CD14-positive monocyte (primary cell): ENCODE results near the gene PSD4. TPM values are rescaled to one million over a fixed set of nuclear protein-coding genes. Genes with fewer than 3 reads are reported as not detected.

Source experiments
- DNase-seq, 3 donors: peaks; one replicate each; pipeline ENCODE4 v3.0.0-alpha.2; 2011 to 2022
- H2AFZ ChIP-seq: 2 replicates; pipeline ENCODE4 v1.6.0; 2012; ENCODE audit warnings: mild to moderate bottlenecking, low read depth, low read length, inconsistent platforms; ENCODE audit not compliant: insufficient read depth, poor library complexity, severe bottlenecking
- H3K27ac ChIP-seq, 2 donors: 1 replicate in 1 of 2; 2 replicates in 1 of 2; pipeline ENCODE4 v1.5.1; 2012 to 2013; ENCODE audit warnings: low read length in 2 of 2, control low read depth in 1 of 2, inconsistent platforms in 1 of 2, low read depth in 1 of 2, mild to moderate bottlenecking in 1 of 2
- H3K27me3 ChIP-seq, 2 donors: one replicate each; pipeline versions ENCODE4 v1.6.0 to v1.6.1; 2011 to 2013; ENCODE audit warnings: low read length in 2 of 2; ENCODE audit not compliant: control insufficient read depth in 2 of 2, insufficient read depth in 2 of 2
- H3K36me3 ChIP-seq, 2 donors: replicated peaks in 1 of 2; 1 replicate in 1 of 2; 2 replicates in 1 of 2; pipeline versions ENCODE4 v1.5.1 to v1.6.1; 2012 to 2013; ENCODE audit warnings: low read length in 2 of 2, control low read depth in 1 of 2, inconsistent platforms in 1 of 2, mild to moderate bottlenecking in 1 of 2; ENCODE audit not compliant: insufficient read depth in 2 of 2, control insufficient read depth in 1 of 2
- H3K4me1 ChIP-seq, 2 donors: 1 replicate in 1 of 2; 2 replicates in 1 of 2; pipeline versions ENCODE4 v1.5.1 to v1.6.1; 2012 to 2013; ENCODE audit warnings: low read length in 2 of 2, control low read depth in 1 of 2, inconsistent platforms in 1 of 2, mild to moderate bottlenecking in 1 of 2, moderate library complexity in 1 of 2; ENCODE audit not compliant: insufficient read depth in 2 of 2, control insufficient read depth in 1 of 2
- H3K4me2 ChIP-seq: replicated peaks from 2 replicates; pipeline ENCODE3; 2012; ENCODE audit warnings: low read length, moderate library complexity, mild to moderate bottlenecking; ENCODE audit not compliant: poor library complexity, severe bottlenecking; ENCODE audit errors: extremely low read depth
- H3K4me3 ChIP-seq, 3 experiments: fragments of 200-600 bp in 1 of 3; sonication (generic) in 1 of 3; replicated peaks in 1 of 3; 1 replicate in 2 of 3; 2 replicates in 1 of 3; pipeline ENCODE4 v1.5.1; 2011 to 2013; ENCODE audit warnings: low read length in 3 of 3, mild to moderate bottlenecking in 3 of 3, control low read depth in 2 of 3, low read depth in 2 of 3, inconsistent platforms in 1 of 3, moderate library complexity in 1 of 3
- H3K79me2 ChIP-seq: 2 replicates; pipeline ENCODE4 v1.6.0; 2012; ENCODE audit warnings: mild to moderate bottlenecking, control low read depth, inconsistent platforms, low read length, moderate library complexity; ENCODE audit not compliant: insufficient read depth
- H3K9ac ChIP-seq: 2 replicates; pipeline ENCODE4 v1.6.0; 2017; ENCODE audit warnings: low read length, mild to moderate bottlenecking; ENCODE audit not compliant: insufficient read depth, poor library complexity, severe bottlenecking
- H3K9me3 ChIP-seq, 2 donors: replicated peaks in 1 of 2; 1 replicate in 1 of 2; 2 replicates in 1 of 2; pipeline versions ENCODE4 v1.5.1 to v1.6.1; 2012 to 2013; ENCODE audit warnings: low read length in 2 of 2, control low read depth in 1 of 2; ENCODE audit not compliant: control insufficient read depth in 1 of 2, insufficient read depth in 1 of 2
- H4K20me1 ChIP-seq: 2 replicates; pipeline ENCODE4 v1.6.0; 2012; ENCODE audit warnings: mild to moderate bottlenecking, low read length, control low read depth, moderate library complexity; ENCODE audit not compliant: insufficient read depth
- H3K27ac Mint-ChIP-seq, 7 donors: one replicate each; pipeline ENCODE4 v1.8.0; 2020; ENCODE audit warnings: mild to moderate bottlenecking in 7 of 7, mixed read lengths in 7 of 7, moderate library complexity in 6 of 7, inconsistent platforms in 2 of 7
- H3K27me3 Mint-ChIP-seq, 3 donors: one replicate each; pipeline ENCODE4 v1.8.0; 2021 to 2022; ENCODE audit warnings: low read depth in 3 of 3, mild to moderate bottlenecking in 3 of 3, mixed read lengths in 3 of 3, moderate library complexity in 3 of 3, inconsistent platforms in 1 of 3
- H3K36me3 Mint-ChIP-seq, 2 donors: one replicate each; pipeline ENCODE4 v1.8.0; 2020; ENCODE audit warnings: mixed read lengths in 2 of 2, inconsistent platforms in 1 of 2, mild to moderate bottlenecking in 1 of 2
- H3K4me1 Mint-ChIP-seq: one replicate; pipeline ENCODE4 v1.8.0; 2020; ENCODE audit warnings: mild to moderate bottlenecking, mixed read lengths
- H3K4me3 Mint-ChIP-seq, 2 donors: one replicate each; pipeline ENCODE4 v1.8.0; 2020; ENCODE audit warnings: mild to moderate bottlenecking in 2 of 2, mixed read lengths in 2 of 2, moderate library complexity in 1 of 2
- H3K9me3 Mint-ChIP-seq, 7 donors: one replicate each; pipeline ENCODE4 v1.8.0; 2020 to 2022; ENCODE audit warnings: mixed read lengths in 7 of 7, mild to moderate bottlenecking in 6 of 7, moderate library complexity in 6 of 7, inconsistent platforms in 2 of 7
- CTCF ChIP-seq: fragments of 200-600 bp; IDR thresholded peaks from one replicate; pipeline ENCODE4 v1.8.0; 2022; ENCODE audit warnings: antibody characterized with exemption, mild to moderate bottlenecking
- whole genome bisulfite sequencing: methylation state at CpG from one replicate; pipeline ENCODE4 v1.1.5; 2013; ENCODE audit warnings: missing lambda C conversion rate; ENCODE audit not compliant: insufficient coverage; 5-methylcytosine and 5-hydroxymethylcytosine counted together
- intact Hi-C, 2 donors: fragments of 100-400 bp; cut with micrococcal nuclease; formaldehyde crosslinking; loops; one replicate each; pipeline versions ENCODE4 v1.15.0 to v1.15.1; 2023
- polyA plus RNA-seq, 3 donors: library from polyadenylated mRNA; depleted of rRNA in 1 of 3; unstranded in 2 of 3; stranded (reverse) in 1 of 3; fragments of 300-500 nt in 2 of 3; fragments of >200 nt in 1 of 3; fragmentation: Illumina TruSeq in 2 of 3; gene quantifications; 1 replicate in 2 of 3; 2 replicates in 1 of 3; pipeline ENCODE4 v1.2.3, GENCODE V29; 2012 to 2021

PSD4 gene
- polyA plus RNA-seq, 3 donors, result 11.0 to 47.0 (median 18.2) TPM

GRCh38 chr2:113127646-113128570, 45.9 kb upstream of the PSD4 start:
- peak in 2 of 3 donors; percentile 34 to 71 for DNase-seq
- H3K27ac ChIP-seq, result peak overlapping the region; percentile 91 to 95

More at GRCh38 chr2:113127646-113128570, 45.9 kb upstream of the PSD4 start:
- no peak for TF ChIP-seq CTCF
- WGBS, result 41% methylated on average over 8 of the region's 15 CpGs
- H3K4me1 ChIP-seq, result peaks cover 64 to 80% of the 10 kb centered on the region in 2 donors
- H3K4me1 Mint-ChIP-seq, result peaks cover 78% of the 10 kb centered on the region
- H3K9ac ChIP-seq, result peak overlapping the region; percentile 85
- peak overlapping the region; percentile 75 to 99 (median 89) for H3K4me3 ChIP-seq
- no peaks in the 10 kb centered on the region for H3K27me3 ChIP-seq
- H3K4me2 ChIP-seq, result peak overlapping the region; percentile 87
- H3K79me2 ChIP-seq, result peaks cover 53% of the 10 kb centered on the region
- H3K9me3 ChIP-seq, result no peaks in the 10 kb centered on the region
- peaks cover 39% of the 10 kb centered on the region for H4K20me1 ChIP-seq
- peak overlapping the region; percentile 97 to 98 for H3K4me3 Mint-ChIP-seq
- peaks cover 33 to 39% of the 10 kb centered on the region in 2 donors for H3K36me3 Mint-ChIP-seq
- peak overlapping the region; percentile 97 to 99 (median 99) for H3K27ac Mint-ChIP-seq
- peak overlapping the region; percentile 51 for H2AFZ ChIP-seq
- intact Hi-C loops, result loop anchor here (2.0 to 5.0 kb wide), 3 partner anchors 15 to 46 kb away; no protein-coding TSS in a partner anchor
- H3K9me3 Mint-ChIP-seq, result peaks cover 0 to 4% (median 0%) of the 10 kb centered on the region in 7 donors
- peaks cover 0 to 2% (median 0%) of the 10 kb centered on the region in 3 donors for H3K27me3 Mint-ChIP-seq
- peaks cover 35 to 38% of the 10 kb centered on the region in 2 donors for H3K36me3 ChIP-seq
